GM12878 (cell line): ENCODE data around the gene CHIA. TPM values are rescaled to one million over a fixed set of nuclear protein-coding genes. Genes with fewer than 3 reads are reported as not detected.

Experiments used
- ATAC-seq: fragments of 200-7000 bp; cut with Tn5 transposase; 3 replicates; pipeline ENCODE4 v1.9.1; 2020; ENCODE audit warnings: mild to moderate bottlenecking, moderate library complexity
- BruUV-seq: library from RNA; stranded (reverse); fragments of 400-500 nt; replicated peaks from 2 replicates; lab custom pipeline; 2021; lab: Mats Ljungman, UMichigan
- CTCF ChIA-PET: fragments of 300-600 bp; sonication (Branson Sonifier 250); formaldehyde crosslinking; extraction: SDS; loops from one replicate; lab custom pipeline; 2021; ENCODE audit warnings: inconsistent platforms; lab: Yijun Ruan, JAX
- POLR2A ChIA-PET: fragments of 350-600 bp; formaldehyde crosslinking; extraction: SDS; loops from one replicate; lab custom pipeline; 2021; ENCODE audit warnings: inconsistent platforms; lab: Charles Lee
- RAD21 ChIA-PET: fragments of 300-600 bp; sonication (Branson Sonifier 250); formaldehyde crosslinking; loops from one replicate; lab custom pipeline; 2023; ENCODE audit warnings: antibody characterized with exemption; ENCODE audit not compliant: unreplicated experiment; lab: Charles Lee
- SMC1A ChIA-PET: fragments of 300-600 bp; sonication (Branson Sonifier 250); formaldehyde crosslinking; loops from one replicate; lab custom pipeline; 2023; ENCODE audit not compliant: unreplicated experiment, uncharacterized antibody; lab: Charles Lee
- DNase-seq: peaks from one replicate; pipeline ENCODE4 v3.0.0-alpha.2; 2011; ENCODE audit warnings: low read depth, low spot score
- FAIRE-seq: peaks from 3 replicates; lab custom pipeline; 2011; peaks lifted over from hg19 to GRCh38; lab: Jason Lieb, UNC
- H2AFZ ChIP-seq: 2 replicates; pipeline ENCODE4 v1.6.0; 2011; ENCODE audit warnings: low read depth, low read length, control low read depth; ENCODE audit not compliant: control insufficient read depth
- H3K27ac ChIP-seq: 2 replicates; pipeline ENCODE4 v1.5.1; 2011; ENCODE audit warnings: control low read depth; ENCODE audit not compliant: control insufficient read depth, insufficient read depth
- H3K27me3 ChIP-seq, 2 experiments: replicated peaks in 1 of 2; 2 replicates each; pipeline versions ENCODE4 v1.6.0 to v1.6.1; 2011; ENCODE audit warnings: low read length in 1 of 2; ENCODE audit not compliant: control insufficient read depth in 2 of 2, insufficient read depth in 2 of 2
- H3K36me3 ChIP-seq, 2 experiments: 2 replicates each; pipeline ENCODE4 v1.5.1; 2011; ENCODE audit warnings: low read length in 1 of 2; ENCODE audit not compliant: control insufficient read depth in 2 of 2, insufficient read depth in 2 of 2
- H3K4me1 ChIP-seq: 2 replicates; pipeline ENCODE4 v1.6.1; 2011; ENCODE audit warnings: mild to moderate bottlenecking, low read length, moderate library complexity, mixed read lengths; ENCODE audit not compliant: control insufficient read depth, insufficient read depth
- H3K4me2 ChIP-seq: 2 replicates; pipeline ENCODE4 v1.6.0; 2011; ENCODE audit warnings: control low read depth; ENCODE audit not compliant: control insufficient read depth, insufficient read depth
- H3K4me3 ChIP-seq: fragments of 200-600 bp; sonication (generic); 2 replicates; pipeline ENCODE4 v1.5.1; 2016
- H3K79me2 ChIP-seq: 2 replicates; pipeline ENCODE4 v1.6.0; 2011; ENCODE audit warnings: low read length; ENCODE audit not compliant: control insufficient read depth, insufficient read depth
- H3K9ac ChIP-seq: 2 replicates; pipeline ENCODE4 v1.8.0; 2011; ENCODE audit warnings: low read length, control low read depth, mixed read lengths; ENCODE audit not compliant: control insufficient read depth, insufficient read depth
- H3K9me3 ChIP-seq: replicated peaks from 3 replicates; pipeline ENCODE4 v1.5.1; 2011; ENCODE audit warnings: mild to moderate bottlenecking, low read length; ENCODE audit not compliant: control insufficient read depth, insufficient read depth
- H4K20me1 ChIP-seq: 2 replicates; pipeline ENCODE4 v1.6.0; 2011; ENCODE audit not compliant: control insufficient read depth, insufficient read depth
- NFYB ChIP-seq: IDR thresholded peaks from 2 replicates; pipeline ENCODE4 v1.6.1; 2011; ENCODE audit warnings: low read depth, mild to moderate bottlenecking, low read length, improper control_type of control experiment, moderate library complexity; ENCODE audit not compliant: insufficient read depth
- NR2C1 ChIP-seq: fragments of 450-650 bp; IDR thresholded peaks from 2 replicates; pipeline ENCODE4 v1.6.1; 2017; ENCODE audit warnings: antibody characterized with exemption, mild to moderate bottlenecking, moderate library complexity
- PAX8 ChIP-seq: fragments of 450-650 bp; IDR thresholded peaks from 2 replicates; pipeline ENCODE4 v1.6.1; 2017; ENCODE audit warnings: mild to moderate bottlenecking, moderate library complexity
- PKNOX1 ChIP-seq: fragments of 450-650 bp; IDR thresholded peaks from 2 replicates; pipeline ENCODE4 v1.6.1; 2016; ENCODE audit warnings: mild to moderate bottlenecking
- RUNX3 ChIP-seq: IDR thresholded peaks from 2 replicates; pipeline ENCODE4 v1.6.1; 2012; ENCODE audit warnings: low read length, inconsistent platforms
- TAF1 ChIP-seq: IDR thresholded peaks from 2 replicates; pipeline ENCODE4 v1.6.1; 2011; ENCODE audit warnings: mild to moderate bottlenecking, low read depth, low read length, borderline replicate concordance
- TCF3 ChIP-seq: IDR thresholded peaks from 2 replicates; pipeline ENCODE4 v1.6.1; 2012; ENCODE audit warnings: low read depth, mild to moderate bottlenecking, low read length, borderline replicate concordance; ENCODE audit not compliant: insufficient read depth
- ZNF592 ChIP-seq: fragments of 450-650 bp; IDR thresholded peaks from 2 replicates; pipeline ENCODE4 v1.6.1; 2017; ENCODE audit warnings: mild to moderate bottlenecking, moderate library complexity
- WGBS: methylation state at CpG from one replicate; pipeline ENCODE4 v1.1.6; 2016; ENCODE audit warnings: low lambda C conversion rate; ENCODE audit not compliant: insufficient replicate concordance, insufficient coverage; ENCODE audit errors: missing lambda C conversion rate; 5-methylcytosine and 5-hydroxymethylcytosine counted together
- in situ Hi-C: fragments of 300-500 bp; cut with MboI; formaldehyde crosslinking; loops from 9 replicates; pipeline ENCODE4 v1.14.3; 2018; ENCODE audit warnings: mixed read lengths
- intact Hi-C: fragments of 100-400 bp; cut with micrococcal nuclease; formaldehyde crosslinking; loops from one replicate; pipeline ENCODE4 v1.14.2; 2022; ENCODE audit not compliant: unreplicated experiment
- polyA plus RNA-seq, 11 experiments: library from polyadenylated mRNA; depleted of rRNA in 4 of 11; unstranded in 6 of 11; stranded (reverse) in 5 of 11; fragments of >200 nt; fragmentation: Nextera tagmentation in 4 of 11; fragmentation: Illumina TruSeq in 1 of 11; extraction: Ambion mirVana in 4 of 11; extraction: Trizol in 1 of 11; gene quantifications; 1 replicate in 1 of 11; 2 replicates in 10 of 11; pipeline versions ENCODE4 v1.2.1 to v1.2.3, GENCODE V29; 2011 to 2016; ENCODE audit warnings: inconsistent platforms in 2 of 11, missing spikeins in 2 of 11, low read depth in 1 of 11
- total RNA-seq, 4 experiments: library from RNA; depleted of rRNA in 3 of 4; stranded (reverse); fragments of >200 nt in 3 of 4; fragmentation: Illumina TruSeq in 1 of 4; extraction: Trizol in 1 of 4; gene quantifications; 2 replicates each; pipeline versions ENCODE4 v1.2.1 to v1.2.3, GENCODE V29; 2013 to 2021

The CHIA gene
- total and polyA plus RNA-seq, 10 of the 15 experiments (the other 5 are each of a cell fraction or from before 2014, with no cell fraction given), result 0.21 TPM; not detected in 9

- no peaks in the 10 kb centered on the region for H3K36me3 ChIP-seq
- no peak for TF ChIP-seq TCF3
- no peak for TF ChIP-seq PKNOX1
- no peak for TF ChIP-seq NR2C1
- no peak for TF ChIP-seq NFYB
- TF ChIP-seq RUNX3, result 0 out of 2 replicates have a peak, but pooled peaks have one; percentile 7
- no peak for TF ChIP-seq TAF1
- TF ChIP-seq PAX8, result no peak
- TF ChIP-seq ZNF592, result no peak
- TF ChIP-seq, all 136 proteins: peak for 1
- in situ Hi-C loops (no loop called here), intact Hi-C loops (no loop called here)
- H4K20me1 ChIP-seq, result no peaks in the 10 kb centered on the region
- CTCF ChIA-PET, result interaction anchor here (0.7 kb wide), 1 partner anchor 229 kb away, joined by 3 read pairs; no protein-coding TSS in a partner anchor
- H3K4me1 ChIP-seq, result peaks cover under 1% of the 10 kb centered on the region; the same call in 1 of the 2 replicates
- H3K27me3 ChIP-seq, result peaks cover 3% of the 10 kb centered on the region in 2 experiments; a peak in 3 of 4 replicates
- RAD21 ChIA-PET, result no interaction called here
- H3K4me2 ChIP-seq, result no peak overlapping the region
- no peak for FAIRE-seq
- POLR2A ChIA-PET, result no interaction called here
- H3K9me3 ChIP-seq, result peaks cover 1% of the 10 kb centered on the region; the same call in 2 of the 3 replicates
- SMC1A ChIA-PET, result no interaction called here
- DNase-seq, result no peak
- no TSS peak for BruUV-seq
- H3K79me2 ChIP-seq, result no peaks in the 10 kb centered on the region
- no peak overlapping the region for H3K27ac ChIP-seq
- no peak for ATAC-seq
- no peak overlapping the region for H3K4me3 ChIP-seq
- H3K9ac ChIP-seq, result no peak overlapping the region
- 14% methylated on average over 4 of the region's 4 CpGs for WGBS
- H2AFZ ChIP-seq, result no peak overlapping the region
Measured at GRCh38 chr1:111269825-111270406, 20.7 kb upstream of the CHIA start.
